Measurements from ENCODE around the gene SLC40A1. TPM values are rescaled to one million over a fixed set of nuclear protein-coding genes. Genes with fewer than 3 reads are reported as not detected.

Gene SLC40A1
- polyA plus RNA-seq, 1 donor from 2014 or later, result 12.6 TPM

DNA sequence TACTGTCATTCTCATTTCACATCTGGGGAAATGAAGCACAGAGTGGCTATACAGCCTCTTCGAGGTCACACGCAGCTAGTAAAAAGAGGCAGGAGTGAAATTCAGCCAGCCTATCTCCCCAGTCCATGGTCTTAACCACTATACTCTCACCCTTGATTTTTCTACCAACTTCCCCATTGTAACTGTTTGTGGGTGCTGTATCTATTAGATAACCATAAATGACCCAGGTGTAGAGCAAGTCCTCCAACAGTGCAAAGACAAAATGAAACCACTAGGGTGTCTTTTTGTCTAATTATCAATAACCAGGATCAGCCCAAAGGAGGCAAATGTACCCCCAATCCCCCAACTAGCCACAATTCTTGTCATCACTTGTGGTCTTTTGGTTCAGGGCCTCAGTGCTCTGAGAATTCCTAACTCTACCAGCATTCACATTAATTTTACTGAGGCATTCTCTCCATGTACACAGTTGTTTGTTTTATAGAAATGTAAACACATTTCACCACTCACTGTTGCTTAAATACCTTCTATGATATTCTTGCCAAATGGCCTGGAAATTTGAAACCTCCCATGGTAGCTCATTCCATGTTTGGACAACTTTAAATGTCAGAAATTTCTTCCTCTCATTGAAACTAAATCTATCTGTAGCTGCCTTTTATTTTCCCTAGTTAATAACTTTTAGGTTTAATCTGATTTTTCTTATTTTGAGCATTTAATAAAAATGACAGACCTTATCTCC is 58.7 kb downstream of the SLC40A1 start:
- no peaks in the 10 kb centered on the region for H3K36me3 ChIP-seq (ENCODE audit: insufficient read depth, low read length)
- H3K27ac ChIP-seq (ENCODE audit: low read length), result no peak overlapping the region
- TF ChIP-seq POLR2AphosphoS5 (IDR thresholded peaks at IDR 0.05), result no peak
- TF ChIP-seq RAD21 (conservative IDR thresholded peaks at IDR 0.05), result no peak
- H2AFZ ChIP-seq (ENCODE audit: low read depth, low read length), result no peak overlapping the region
- no peaks in the 10 kb centered on the region for H3F3A ChIP-seq (ENCODE audit: insufficient read depth, low read length, poor library complexity, severe bottlenecking)
- no peaks in the 10 kb centered on the region for H3K79me2 ChIP-seq (replicated peaks; ENCODE audit: insufficient read depth, low read length)
- no peak overlapping the region for H3K9ac ChIP-seq (ENCODE audit: low read length)
- no peak overlapping the region for H3K4me2 ChIP-seq (ENCODE audit: low read length)
- no peaks in the 10 kb centered on the region for H3K27me3 ChIP-seq (ENCODE audit: insufficient read depth, low read depth, low read length)
- H4K20me1 ChIP-seq (ENCODE audit: insufficient read depth), result no peaks in the 10 kb centered on the region
- H3K9me3 ChIP-seq (ENCODE audit: low read length), result no peaks in the 10 kb centered on the region
- H3K9me2 ChIP-seq (ENCODE audit: insufficient read depth, low read length), result no peaks in the 10 kb centered on the region
- no peak overlapping the region for H3K4me3 ChIP-seq (ENCODE audit: low read length)

DNA sequence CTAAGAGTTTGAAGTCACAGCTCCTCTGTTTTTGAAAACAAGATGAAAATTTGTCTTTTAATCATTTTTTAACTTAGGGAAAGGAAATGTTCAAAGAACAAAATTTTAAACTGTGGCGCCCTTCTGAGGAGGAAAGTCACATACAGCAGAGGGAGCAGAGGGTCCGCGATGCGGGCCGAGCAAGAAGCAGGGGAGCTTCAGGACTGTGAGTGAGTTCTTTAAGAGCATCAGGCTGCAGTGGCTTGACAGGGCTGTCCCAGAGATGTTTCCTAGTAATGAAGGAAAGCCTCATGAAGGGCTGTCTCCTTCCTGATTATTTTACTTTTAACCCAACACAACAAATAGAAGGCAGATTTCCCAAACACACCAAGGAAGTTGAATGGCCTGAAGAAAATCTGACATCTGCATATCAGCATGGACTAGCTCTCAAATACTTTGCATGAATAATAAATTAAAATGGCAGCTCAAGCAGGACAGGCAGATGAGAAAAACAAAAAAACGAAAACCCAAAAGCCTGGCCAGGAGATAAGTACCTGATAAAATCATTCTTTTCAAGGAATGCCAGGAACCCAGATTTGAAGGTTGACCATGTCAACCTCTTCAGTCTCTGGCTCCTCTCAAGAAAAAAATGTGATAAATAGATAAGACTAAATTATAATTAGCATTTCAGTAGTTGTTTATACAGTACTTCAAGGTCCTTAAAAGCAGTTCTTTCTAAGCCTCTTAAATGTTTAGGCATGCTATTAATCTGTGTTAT is 60.8 kb downstream of the SLC40A1 start:
- no peaks in the 10 kb centered on the region for H3F3A ChIP-seq (ENCODE audit: insufficient read depth, low read length, poor library complexity, severe bottlenecking)
- H3K4me3 ChIP-seq (ENCODE audit: low read length), result no peak overlapping the region
- no peaks in the 10 kb centered on the region for H3K9me3 ChIP-seq (ENCODE audit: low read length)
- no peak overlapping the region for H3K27ac ChIP-seq (ENCODE audit: low read length)
- H3K27me3 ChIP-seq (ENCODE audit: insufficient read depth, low read depth, low read length), result no peaks in the 10 kb centered on the region
- H3K4me2 ChIP-seq (ENCODE audit: low read length), result no peak overlapping the region
- no peak overlapping the region for H3K9ac ChIP-seq (ENCODE audit: low read length)
- H3K36me3 ChIP-seq (ENCODE audit: insufficient read depth, low read length), result no peaks in the 10 kb centered on the region
- H3K79me2 ChIP-seq (replicated peaks; ENCODE audit: insufficient read depth, low read length), result no peaks in the 10 kb centered on the region
- H2AFZ ChIP-seq (ENCODE audit: low read depth, low read length), result no peak overlapping the region
- TF ChIP-seq, protein P1, sequence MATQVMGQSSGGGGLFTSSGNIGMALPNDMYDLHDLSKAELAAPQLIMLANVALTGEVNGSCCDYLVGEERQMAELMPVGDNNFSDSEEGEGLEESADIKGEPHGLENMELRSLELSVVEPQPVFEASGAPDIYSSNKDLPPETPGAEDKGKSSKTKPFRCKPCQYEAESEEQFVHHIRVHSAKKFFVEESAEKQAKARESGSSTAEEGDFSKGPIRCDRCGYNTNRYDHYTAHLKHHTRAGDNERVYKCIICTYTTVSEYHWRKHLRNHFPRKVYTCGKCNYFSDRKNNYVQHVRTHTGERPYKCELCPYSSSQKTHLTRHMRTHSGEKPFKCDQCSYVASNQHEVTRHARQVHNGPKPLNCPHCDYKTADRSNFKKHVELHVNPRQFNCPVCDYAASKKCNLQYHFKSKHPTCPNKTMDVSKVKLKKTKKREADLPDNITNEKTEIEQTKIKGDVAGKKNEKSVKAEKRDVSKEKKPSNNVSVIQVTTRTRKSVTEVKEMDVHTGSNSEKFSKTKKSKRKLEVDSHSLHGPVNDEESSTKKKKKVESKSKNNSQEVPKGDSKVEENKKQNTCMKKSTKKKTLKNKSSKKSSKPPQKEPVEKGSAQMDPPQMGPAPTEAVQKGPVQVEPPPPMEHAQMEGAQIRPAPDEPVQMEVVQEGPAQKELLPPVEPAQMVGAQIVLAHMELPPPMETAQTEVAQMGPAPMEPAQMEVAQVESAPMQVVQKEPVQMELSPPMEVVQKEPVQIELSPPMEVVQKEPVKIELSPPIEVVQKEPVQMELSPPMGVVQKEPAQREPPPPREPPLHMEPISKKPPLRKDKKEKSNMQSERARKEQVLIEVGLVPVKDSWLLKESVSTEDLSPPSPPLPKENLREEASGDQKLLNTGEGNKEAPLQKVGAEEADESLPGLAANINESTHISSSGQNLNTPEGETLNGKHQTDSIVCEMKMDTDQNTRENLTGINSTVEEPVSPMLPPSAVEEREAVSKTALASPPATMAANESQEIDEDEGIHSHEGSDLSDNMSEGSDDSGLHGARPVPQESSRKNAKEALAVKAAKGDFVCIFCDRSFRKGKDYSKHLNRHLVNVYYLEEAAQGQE (IDR thresholded peaks at IDR 0.05; ENCODE audit: borderline replicate concordance), result no peak
- TF ChIP-seq EP300 (conservative IDR thresholded peaks at IDR 0.05; ENCODE audit: poor library complexity, severe bottlenecking) (no peak), CTCF (IDR thresholded peaks at IDR 0.05; ENCODE audit: poor library complexity, severe bottlenecking) (no peak), MXI1 (conservative IDR thresholded peaks at IDR 0.05; ENCODE audit: poor library complexity, severe bottlenecking) (no peak), RAD21 (conservative IDR thresholded peaks at IDR 0.05) (no peak), POLR2AphosphoS5 (IDR thresholded peaks at IDR 0.05) (no peak), SMC3 (conservative IDR thresholded peaks at IDR 0.05; ENCODE audit: poor library complexity) (no peak), EZH2 (IDR thresholded peaks at IDR 0.05; ENCODE audit: borderline replicate concordance, insufficient read depth, low read length, poor library complexity, severe bottlenecking) (no peak)
- no peaks in the 10 kb centered on the region for H3K9me2 ChIP-seq (ENCODE audit: insufficient read depth, low read length)
- H4K20me1 ChIP-seq (ENCODE audit: insufficient read depth), result no peaks in the 10 kb centered on the region

Measured in neural cell (in vitro differentiated cells).